ENCODE data around the gene DMXL1.

DMXL1 gene

DNA sequence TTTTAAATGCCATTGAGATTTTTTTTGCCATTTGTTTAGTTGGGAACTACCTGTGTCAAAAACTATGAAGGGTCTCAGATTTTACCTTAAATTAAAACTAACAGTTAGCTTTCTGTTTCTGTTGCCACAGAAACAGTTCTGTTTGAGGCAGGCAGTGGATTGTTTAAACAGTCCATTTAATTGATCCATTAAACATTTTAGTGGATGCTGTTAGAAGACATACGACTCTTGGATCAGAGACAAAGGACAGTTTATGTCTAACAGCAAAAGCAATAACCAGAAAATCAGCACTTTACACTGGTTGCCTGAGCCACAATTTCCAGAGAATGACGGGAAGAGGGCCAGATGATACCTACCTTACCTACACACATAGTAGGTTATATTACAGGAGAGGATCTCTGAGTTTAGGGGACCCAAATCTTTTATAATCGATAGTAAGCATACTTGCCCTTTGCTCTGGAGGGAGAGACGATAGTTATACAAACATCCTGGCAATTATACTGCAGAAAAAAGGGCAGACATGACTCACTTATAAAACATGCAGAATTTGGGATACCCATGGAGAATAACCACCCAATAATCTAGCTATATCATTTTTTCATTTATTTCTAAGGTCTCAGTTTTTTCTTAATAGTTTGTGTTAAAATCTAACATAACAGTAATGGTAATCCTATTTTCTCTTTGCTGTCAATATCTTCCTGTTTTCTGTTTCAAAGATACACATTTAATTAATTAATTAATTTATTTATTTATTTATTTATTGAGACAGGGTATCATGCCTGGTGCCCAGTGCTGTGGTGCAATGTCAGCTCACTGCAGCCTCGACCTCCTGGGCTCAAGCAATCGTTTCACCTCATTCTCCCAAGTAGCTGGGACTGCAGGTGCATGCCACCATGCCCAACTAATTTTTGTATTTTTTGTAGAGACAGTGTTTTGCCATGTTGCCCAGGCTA is 148.2 kb downstream of the DMXL1 start (continued):
- TF ChIP-seq ZNF404 (tag by site-specific recombination; IDR thresholded peaks at IDR 0.05) (0 out of 2 replicates have a peak, but pooled peaks have one; percentile 59), KLF9 (tag by site-specific recombination; IDR thresholded peaks at IDR 0.05; ENCODE audit: low read depth) (no peak), ZNF426 (tag by site-specific recombination; IDR thresholded peaks at IDR 0.05) (peak; percentile 75), SP2 (tag by site-specific recombination; IDR thresholded peaks at IDR 0.05) (no peak), GFI1B (tag by site-specific recombination; IDR thresholded peaks at IDR 0.05) (no peak), RBAK (tag by site-specific recombination; IDR thresholded peaks at IDR 0.05) (0 out of 2 replicates have a peak, but pooled peaks have one; percentile 40), ZNF621 (tag by site-specific recombination; IDR thresholded peaks at IDR 0.05) (no peak), ZNF292 (tag by site-specific recombination; IDR thresholded peaks at IDR 0.05; ENCODE audit: borderline replicate concordance, low read depth) (0 out of 2 replicates have a peak, but pooled peaks have one; percentile 42), ZNF302 (tag by site-specific recombination; IDR thresholded peaks at IDR 0.05; ENCODE audit: low read depth) (no peak), ZNF701 (tag by site-specific recombination; IDR thresholded peaks at IDR 0.05) (no peak), ZNF530 (tag by site-specific recombination; IDR thresholded peaks at IDR 0.05; ENCODE audit: low read depth) (no peak), ZNF558 (tag by site-specific recombination; IDR thresholded peaks at IDR 0.05) (peak; percentile 60; the same call in 1 of the 2 replicates), OVOL3 (tag by site-specific recombination; IDR thresholded peaks at IDR 0.05) (no peak), OSR2 (tag by site-specific recombination; IDR thresholded peaks at IDR 0.05) (no peak), ZNF76 (tag by site-specific recombination; IDR thresholded peaks at IDR 0.05; ENCODE audit: borderline replicate concordance, low read depth) (no peak), ZNF211 (tag by site-specific recombination; IDR thresholded peaks at IDR 0.05; ENCODE audit: low read depth) (no peak), ZNF354C (tag by site-specific recombination; IDR thresholded peaks at IDR 0.05; ENCODE audit: borderline replicate concordance, low read depth) (0 out of 2 replicates have a peak, but pooled peaks have one; percentile 85), ZNF175 (tag by site-specific recombination; IDR thresholded peaks at IDR 0.05) (no peak), ZNF140 (tag by site-specific recombination; IDR thresholded peaks at IDR 0.05) (peak; percentile 84), KLF16 (tag by site-specific recombination; IDR thresholded peaks at IDR 0.05) (no peak), BCL11A (tag by site-specific recombination; IDR thresholded peaks at IDR 0.05; ENCODE audit: low read depth) (no peak), ZNF658 (tag by site-specific recombination; IDR thresholded peaks at IDR 0.05) (no peak), ZNF544 (tag by site-specific recombination; IDR thresholded peaks at IDR 0.05) (no peak), ZNF747 (tag by site-specific recombination; IDR thresholded peaks at IDR 0.05) (no peak), ZFP3 (tag by site-specific recombination; IDR thresholded peaks at IDR 0.05; ENCODE audit: low read depth) (0 out of 2 replicates have a peak, but pooled peaks have one; percentile 10), ZNF202 (tag by site-specific recombination; IDR thresholded peaks at IDR 0.05; ENCODE audit: borderline replicate concordance) (peak; percentile 64; the same call in 1 of the 2 replicates), ZNF223 (tag by site-specific recombination; IDR thresholded peaks at IDR 0.05) (no peak), ZNF146 (tag by site-specific recombination; IDR thresholded peaks at IDR 0.05) (no peak)
- TF ChIP-seq, protein P1, sequence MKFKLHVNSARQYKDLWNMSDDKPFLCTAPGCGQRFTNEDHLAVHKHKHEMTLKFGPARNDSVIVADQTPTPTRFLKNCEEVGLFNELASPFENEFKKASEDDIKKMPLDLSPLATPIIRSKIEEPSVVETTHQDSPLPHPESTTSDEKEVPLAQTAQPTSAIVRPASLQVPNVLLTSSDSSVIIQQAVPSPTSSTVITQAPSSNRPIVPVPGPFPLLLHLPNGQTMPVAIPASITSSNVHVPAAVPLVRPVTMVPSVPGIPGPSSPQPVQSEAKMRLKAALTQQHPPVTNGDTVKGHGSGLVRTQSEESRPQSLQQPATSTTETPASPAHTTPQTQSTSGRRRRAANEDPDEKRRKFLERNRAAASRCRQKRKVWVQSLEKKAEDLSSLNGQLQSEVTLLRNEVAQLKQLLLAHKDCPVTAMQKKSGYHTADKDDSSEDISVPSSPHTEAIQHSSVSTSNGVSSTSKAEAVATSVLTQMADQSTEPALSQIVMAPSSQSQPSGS (tag by site-specific recombination; IDR thresholded peaks at IDR 0.05; ENCODE audit: low read depth), result no peak
- TF ChIP-seq, protein P2, sequence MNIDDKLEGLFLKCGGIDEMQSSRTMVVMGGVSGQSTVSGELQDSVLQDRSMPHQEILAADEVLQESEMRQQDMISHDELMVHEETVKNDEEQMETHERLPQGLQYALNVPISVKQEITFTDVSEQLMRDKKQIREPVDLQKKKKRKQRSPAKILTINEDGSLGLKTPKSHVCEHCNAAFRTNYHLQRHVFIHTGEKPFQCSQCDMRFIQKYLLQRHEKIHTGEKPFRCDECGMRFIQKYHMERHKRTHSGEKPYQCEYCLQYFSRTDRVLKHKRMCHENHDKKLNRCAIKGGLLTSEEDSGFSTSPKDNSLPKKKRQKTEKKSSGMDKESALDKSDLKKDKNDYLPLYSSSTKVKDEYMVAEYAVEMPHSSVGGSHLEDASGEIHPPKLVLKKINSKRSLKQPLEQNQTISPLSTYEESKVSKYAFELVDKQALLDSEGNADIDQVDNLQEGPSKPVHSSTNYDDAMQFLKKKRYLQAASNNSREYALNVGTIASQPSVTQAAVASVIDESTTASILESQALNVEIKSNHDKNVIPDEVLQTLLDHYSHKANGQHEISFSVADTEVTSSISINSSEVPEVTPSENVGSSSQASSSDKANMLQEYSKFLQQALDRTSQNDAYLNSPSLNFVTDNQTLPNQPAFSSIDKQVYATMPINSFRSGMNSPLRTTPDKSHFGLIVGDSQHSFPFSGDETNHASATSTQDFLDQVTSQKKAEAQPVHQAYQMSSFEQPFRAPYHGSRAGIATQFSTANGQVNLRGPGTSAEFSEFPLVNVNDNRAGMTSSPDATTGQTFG (tag by site-specific recombination; IDR thresholded peaks at IDR 0.05; ENCODE audit: borderline replicate concordance), result no peak
- TF ChIP-seq, protein P3, sequence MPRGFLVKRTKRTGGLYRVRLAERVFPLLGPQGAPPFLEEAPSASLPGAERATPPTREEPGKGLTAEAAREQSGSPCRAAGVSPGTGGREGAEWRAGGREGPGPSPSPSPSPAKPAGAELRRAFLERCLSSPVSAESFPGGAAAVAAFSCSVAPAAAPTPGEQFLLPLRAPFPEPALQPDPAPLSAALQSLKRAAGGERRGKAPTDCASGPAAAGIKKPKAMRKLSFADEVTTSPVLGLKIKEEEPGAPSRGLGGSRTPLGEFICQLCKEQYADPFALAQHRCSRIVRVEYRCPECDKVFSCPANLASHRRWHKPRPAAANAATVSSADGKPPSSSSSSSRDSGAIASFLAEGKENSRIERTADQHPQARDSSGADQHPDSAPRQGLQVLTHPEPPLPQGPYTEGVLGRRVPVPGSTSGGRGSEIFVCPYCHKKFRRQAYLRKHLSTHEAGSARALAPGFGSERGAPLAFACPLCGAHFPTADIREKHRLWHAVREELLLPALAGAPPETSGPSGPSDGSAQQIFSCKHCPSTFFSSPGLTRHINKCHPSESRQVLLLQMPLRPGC (tag by site-specific recombination; IDR thresholded peaks at IDR 0.05), result no peak
- TF ChIP-seq, protein P4, sequence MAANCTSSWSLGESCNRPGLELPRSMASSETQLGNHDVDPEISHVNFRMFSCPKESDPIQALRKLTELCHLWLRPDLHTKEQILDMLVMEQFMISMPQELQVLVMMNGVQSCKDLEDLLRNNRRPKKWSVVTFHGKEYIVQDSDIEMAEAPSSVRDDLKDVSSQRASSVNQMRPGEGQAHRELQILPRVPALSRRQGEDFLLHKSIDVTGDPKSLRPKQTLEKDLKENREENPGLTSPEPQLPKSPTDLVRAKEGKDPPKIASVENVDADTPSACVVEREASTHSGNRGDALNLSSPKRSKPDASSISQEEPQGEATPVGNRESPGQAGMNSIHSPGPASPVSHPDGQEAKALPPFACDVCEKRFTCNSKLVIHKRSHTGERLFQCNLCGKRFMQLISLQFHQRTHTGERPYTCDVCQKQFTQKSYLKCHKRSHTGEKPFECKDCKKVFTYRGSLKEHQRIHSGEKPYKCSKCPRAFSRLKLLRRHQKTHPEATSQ (tag by site-specific recombination; IDR thresholded peaks at IDR 0.05), result no peak
- TF ChIP-seq, protein P5, sequence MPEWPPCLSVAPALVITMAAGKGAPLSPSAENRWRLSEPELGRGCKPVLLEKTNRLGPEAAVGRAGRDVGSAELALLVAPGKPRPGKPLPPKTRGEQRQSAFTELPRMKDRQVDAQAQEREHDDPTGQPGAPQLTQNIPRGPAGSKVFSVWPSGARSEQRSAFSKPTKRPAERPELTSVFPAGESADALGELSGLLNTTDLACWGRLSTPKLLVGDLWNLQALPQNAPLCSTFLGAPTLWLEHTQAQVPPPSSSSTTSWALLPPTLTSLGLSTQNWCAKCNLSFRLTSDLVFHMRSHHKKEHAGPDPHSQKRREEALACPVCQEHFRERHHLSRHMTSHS (tag by site-specific recombination; IDR thresholded peaks at IDR 0.05), result no peak

Data from HEK293 (cell line).